ENCODE measurements around the gene NEK1.
"Not testable (repeated sequence)": the region's sequence is repeated elsewhere in the genome, so short reads cannot be mapped to it uniquely, and the experiment has no call there.

NEK1 gene

GRCh38 chr4:169494234-169494633 is 118.1 kb downstream of the NEK1 start:
- DNase-seq (ENCODE audit: low read depth in 1 of 2, low spot score in 1 of 2), result not testable (repeated sequence)

- no peak for DNase-seq (ENCODE audit: low read depth in 1 of 2, low spot score in 1 of 2)
These were observed 119.2 kb downstream of the NEK1 start for GRCh38 chr4:169493164-169493524.

- peak in 1 of 2 donors; percentile 6 for DNase-seq (ENCODE audit: low read depth in 1 of 2, low spot score in 1 of 2)
These were observed 119.8 kb downstream of the NEK1 start for GRCh38 chr4:169492436-169493163.

GRCh38 chr4:169491211-169491610 is 121.2 kb downstream of the NEK1 start:
- no peak for DNase-seq (ENCODE audit: low read depth in 1 of 2, low spot score in 1 of 2)

GRCh38 chr4:169489306-169489705 is 123.1 kb downstream of the NEK1 start:
- DNase-seq (ENCODE audit: low read depth in 1 of 2, low spot score in 1 of 2), result no peak

GRCh38 chr4:169485791-169486742 is 126.3 kb downstream of the NEK1 start:
- DNase-seq (ENCODE audit: low read depth in 1 of 2, low spot score in 1 of 2), result peak in 1 of 2 donors; percentile 6

- DNase-seq (ENCODE audit: low read depth in 1 of 2, low spot score in 1 of 2), result no peak
These were observed 127.3 kb downstream of the NEK1 start for GRCh38 chr4:169485086-169485485.

- DNase-seq (ENCODE audit: low read depth in 1 of 2, low spot score in 1 of 2), result no peak
These were observed 127.9 kb downstream of the NEK1 start for GRCh38 chr4:169484485-169484884.

- DNase-seq (ENCODE audit: low read depth in 1 of 2, low spot score in 1 of 2), result no peak
These were observed 148.3 kb downstream of the NEK1 start for GRCh38 chr4:169464080-169464479.

GRCh38 chr4:169460081-169460480 is 152.3 kb downstream of the NEK1 start:
- DNase-seq (ENCODE audit: low read depth in 1 of 2, low spot score in 1 of 2), result no peak

GRCh38 chr4:169458575-169458974 is 153.8 kb downstream of the NEK1 start:
- no peak for DNase-seq (ENCODE audit: low read depth in 1 of 2, low spot score in 1 of 2)

- not testable (repeated sequence) for DNase-seq (ENCODE audit: low read depth in 1 of 2, low spot score in 1 of 2)
These were observed 159.7 kb downstream of the NEK1 start for GRCh38 chr4:169452644-169453043.

GRCh38 chr4:169448935-169449334 is 163.4 kb downstream of the NEK1 start:
- not testable (repeated sequence) for DNase-seq (ENCODE audit: low read depth in 1 of 2, low spot score in 1 of 2)

- DNase-seq (ENCODE audit: low read depth in 1 of 2, low spot score in 1 of 2), result no peak
These were observed 165.6 kb downstream of the NEK1 start for GRCh38 chr4:169446824-169447223.

- no peak for DNase-seq (ENCODE audit: low read depth in 1 of 2, low spot score in 1 of 2)
These were observed 168.6 kb downstream of the NEK1 start for GRCh38 chr4:169443748-169444147.

- DNase-seq (ENCODE audit: low read depth in 1 of 2, low spot score in 1 of 2), result no peak
These were observed 171.9 kb downstream of the NEK1 start for GRCh38 chr4:169440446-169440845.

- no peak for DNase-seq (ENCODE audit: low read depth in 1 of 2, low spot score in 1 of 2)
These were observed 173.1 kb downstream of the NEK1 start for GRCh38 chr4:169439244-169439643.

- no peak for DNase-seq (ENCODE audit: low read depth in 1 of 2, low spot score in 1 of 2)
These were observed 174.3 kb downstream of the NEK1 start for GRCh38 chr4:169438057-169438480.

GRCh38 chr4:169437299-169438047 is 174.9 kb downstream of the NEK1 start:
- DNase-seq (ENCODE audit: low read depth in 1 of 2, low spot score in 1 of 2), result no peak

- DNase-seq (ENCODE audit: low read depth in 1 of 2, low spot score in 1 of 2), result no peak
These were observed 175.6 kb downstream of the NEK1 start for GRCh38 chr4:169436734-169437133.

GRCh38 chr4:169428376-169428775 is 184.0 kb downstream of the NEK1 start:
- no peak for DNase-seq (ENCODE audit: low read depth in 1 of 2, low spot score in 1 of 2)
